ENCODE results near the gene RBPMS2. TPM values are rescaled to one million over a fixed set of nuclear protein-coding genes. Genes with fewer than 3 reads are reported as not detected.

Gene RBPMS2
- total and polyA plus RNA-seq, 2 donors (not counting 3 experiments of a cell fraction or from before 2014, with no cell fraction given) = 2.3 to 7.8 TPM

- Histone ChIP-seq H3K36me3 (ENCODE audit: control insufficient read depth in 2 of 2, extremely low read depth in 1 of 2, insufficient read depth in 2 of 2, low read length in 2 of 2) (no peaks in the 10 kb centered on the region), H3K9me3 (replicated peaks; ENCODE audit: control insufficient read depth, insufficient read depth, low read length) (no peaks in the 10 kb centered on the region), H3K4me3 (replicated peaks in 1 of 3; ENCODE audit: insufficient read depth in 1 of 3, low read depth in 1 of 3, low read length in 3 of 3) (no peak overlapping the region), H3K27me3 (ENCODE audit: control insufficient read depth in 2 of 2, insufficient read depth in 2 of 2, low read length in 2 of 2) (peaks cover 0 to 2% of the 10 kb centered on the region in 2 experiments), H3K4me1 (ENCODE audit: control insufficient read depth, extremely low read depth, insufficient read depth, low read length) (peaks cover 6% of the 10 kb centered on the region), H2AFZ (ENCODE audit: low read depth, low read length) (no peak overlapping the region), H3K79me2 (ENCODE audit: control insufficient read depth, insufficient read depth, low read length) (no peaks in the 10 kb centered on the region), H3K9ac (replicated peaks; ENCODE audit: extremely low read depth, insufficient read depth, low read length) (no peak overlapping the region), H4K20me1 (replicated peaks; ENCODE audit: control insufficient read depth, extremely low read depth, insufficient read depth, low read length) (no peaks in the 10 kb centered on the region), H3K4me2 (ENCODE audit: insufficient read depth, low read length) (no peak overlapping the region), H3K27ac (ENCODE audit: insufficient read depth, low read depth, low read length) (no peak overlapping the region), H3K9me1 (replicated peaks; ENCODE audit: control insufficient read depth, extremely low read depth, insufficient read depth, low read length) (no peaks in the 10 kb centered on the region)
- TF ChIP-seq FOS (IDR thresholded peaks at IDR 0.05; ENCODE audit: borderline replicate concordance, insufficient read depth, low read length) (no peak), EZH2 (IDR thresholded peaks at IDR 0.05; ENCODE audit: borderline replicate concordance, low read depth, low read length, severe bottlenecking) (no peak), POLR2A (IDR thresholded peaks at IDR 0.05; ENCODE audit: low read depth, low read length) (no peak), MYC (IDR thresholded peaks at IDR 0.05; ENCODE audit: low read depth, low read length) (no peak), JUN (IDR thresholded peaks at IDR 0.05; ENCODE audit: borderline replicate concordance, insufficient read depth, insufficient read length, low read depth) (no peak), POLR2AphosphoS5 (IDR thresholded peaks at IDR 0.05; ENCODE audit: insufficient read depth, low read depth, low read length) (no peak), GATA2 (IDR thresholded peaks at IDR 0.05; ENCODE audit: insufficient read depth, insufficient read length, low read depth, low read length) (no peak)
- TF ChIP-seq, protein P1, sequence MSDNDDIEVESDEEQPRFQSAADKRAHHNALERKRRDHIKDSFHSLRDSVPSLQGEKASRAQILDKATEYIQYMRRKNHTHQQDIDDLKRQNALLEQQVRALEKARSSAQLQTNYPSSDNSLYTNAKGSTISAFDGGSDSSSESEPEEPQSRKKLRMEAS (IDR thresholded peaks at IDR 0.05; ENCODE audit: insufficient read depth, insufficient read length) = no peak
- TF ChIP-seq, protein P2, sequence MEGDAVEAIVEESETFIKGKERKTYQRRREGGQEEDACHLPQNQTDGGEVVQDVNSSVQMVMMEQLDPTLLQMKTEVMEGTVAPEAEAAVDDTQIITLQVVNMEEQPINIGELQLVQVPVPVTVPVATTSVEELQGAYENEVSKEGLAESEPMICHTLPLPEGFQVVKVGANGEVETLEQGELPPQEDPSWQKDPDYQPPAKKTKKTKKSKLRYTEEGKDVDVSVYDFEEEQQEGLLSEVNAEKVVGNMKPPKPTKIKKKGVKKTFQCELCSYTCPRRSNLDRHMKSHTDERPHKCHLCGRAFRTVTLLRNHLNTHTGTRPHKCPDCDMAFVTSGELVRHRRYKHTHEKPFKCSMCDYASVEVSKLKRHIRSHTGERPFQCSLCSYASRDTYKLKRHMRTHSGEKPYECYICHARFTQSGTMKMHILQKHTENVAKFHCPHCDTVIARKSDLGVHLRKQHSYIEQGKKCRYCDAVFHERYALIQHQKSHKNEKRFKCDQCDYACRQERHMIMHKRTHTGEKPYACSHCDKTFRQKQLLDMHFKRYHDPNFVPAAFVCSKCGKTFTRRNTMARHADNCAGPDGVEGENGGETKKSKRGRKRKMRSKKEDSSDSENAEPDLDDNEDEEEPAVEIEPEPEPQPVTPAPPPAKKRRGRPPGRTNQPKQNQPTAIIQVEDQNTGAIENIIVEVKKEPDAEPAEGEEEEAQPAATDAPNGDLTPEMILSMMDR (IDR thresholded peaks at IDR 0.05; ENCODE audit: extremely low read depth in 1 of 2, insufficient read depth in 1 of 2, low read depth in 1 of 2, low read length in 2 of 2) = no peak
- FAIRE-seq (no peak), DNase-seq (ENCODE audit: low read depth, low spot score) (no peak)
- dilution Hi-C loops (cut with MboI; ENCODE audit: extremely low pct_ligation_motif_present, low sequenced_read_pairs) = no loop called here
- ChIA-PET POLR2A (no interaction called here), CTCF (no interaction called here)
- no TSS peak for BruUV-seq (replicated peaks)
- intact Hi-C loops (cut with micrococcal nuclease) = no loop called here
Observed at GRCh38 chr15:64772488-64772887, 2.9 kb downstream of the RBPMS2 start.

Measured in endothelial cell of umbilical vein (primary cell).